K562 (cell line): ENCODE measurements around the gene ZNF23. TPM values are rescaled to one million over a fixed set of nuclear protein-coding genes. Genes with fewer than 3 reads are reported as not detected.

ENCODE experiments used
- ATAC-seq: fragments of 200-7000 bp; cut with Tn5 transposase; 3 replicates; pipeline ENCODE4 v1.9.1; 2020; ENCODE audit warnings: moderate library complexity
- BruUV-seq: library from RNA; stranded (reverse); fragments of 400-500 nt; replicated peaks from 2 replicates; lab custom pipeline; 2021; lab: Mats Ljungman, UMichigan
- CTCF ChIA-PET: fragments of 300-600 bp; formaldehyde crosslinking; extraction: SDS; loops from one replicate; lab custom pipeline; 2021; ENCODE audit warnings: low intra/inter-chr PET ratio; lab: Yijun Ruan, JAX
- POLR2A ChIA-PET: fragments of 300-600, 350-650 bp; sonication (Branson Sonifier 250); formaldehyde crosslinking; extraction: SDS; loops from one replicate; lab custom pipeline; 2021; ENCODE audit warnings: antibody characterized with exemption, inconsistent platforms; lab: Yijun Ruan, JAX
- DNase-seq, 4 experiments: peaks; one replicate each; pipeline versions ENCODE4 v3.0.0 to v3.0.0-alpha.2; 2011 to 2018; ENCODE audit warnings: low spot score in 3 of 4, mixed read lengths in 3 of 4; ENCODE audit errors: extremely low read depth in 1 of 4
- FAIRE-seq: peaks from 2 replicates; lab custom pipeline; 2011; peaks lifted over from hg19 to GRCh38; lab: Jason Lieb, UNC
- H2AFZ ChIP-seq: 2 replicates; pipeline ENCODE4 v1.6.0; 2011; ENCODE audit warnings: low read depth, low read length, control low read depth, inconsistent platforms
- H3K27ac ChIP-seq: fragments of 200-600 bp; 3 replicates; pipeline ENCODE4 v1.8.0; 2011; ENCODE audit warnings: low read depth, mild to moderate bottlenecking, control low read depth, inconsistent platforms, low read length, moderate library complexity, mixed read lengths; ENCODE audit errors: extremely low read depth
- H3K27me3 ChIP-seq, 2 experiments: fragments of 300-600 bp in 1 of 2; 2 replicates in 1 of 2; 3 replicates in 1 of 2; pipeline versions ENCODE4 v1.6.0 to v1.8.0; 2011; ENCODE audit warnings: inconsistent platforms in 2 of 2, low read length in 2 of 2, mild to moderate bottlenecking in 1 of 2, mixed read lengths in 1 of 2, moderate library complexity in 1 of 2; ENCODE audit not compliant: control insufficient read depth in 2 of 2, insufficient read depth in 2 of 2
- H3K36me3 ChIP-seq: fragments of 300-600 bp; 3 replicates; pipeline ENCODE4 v1.8.0; 2011; ENCODE audit warnings: mild to moderate bottlenecking, low read length, inconsistent platforms; ENCODE audit not compliant: control insufficient read depth, insufficient read depth
- H3K4me1 ChIP-seq, 2 experiments: fragments of 200-600 bp in 1 of 2; replicated peaks in 1 of 2; 2 replicates in 1 of 2; 3 replicates in 1 of 2; pipeline versions ENCODE4 v1.5.1 to v1.8.0; 2011; ENCODE audit warnings: inconsistent platforms in 2 of 2, low read length in 2 of 2, mild to moderate bottlenecking in 1 of 2, mixed read lengths in 1 of 2, moderate library complexity in 1 of 2; ENCODE audit not compliant: control insufficient read depth in 2 of 2, insufficient read depth in 2 of 2
- H3K4me2 ChIP-seq: 2 replicates; pipeline ENCODE4 v1.6.1; 2011; ENCODE audit warnings: low read length, control low read depth, inconsistent platforms, mixed read lengths; ENCODE audit not compliant: insufficient read depth
- H3K4me3 ChIP-seq: fragments of 200-600 bp; sonication (generic), shearing (Covaris generic); 2 replicates; pipeline ENCODE4 v1.5.1; 2016; ENCODE audit warnings: control low read depth, inconsistent platforms
- H3K79me2 ChIP-seq: fragments of 200-600 bp; 3 replicates; pipeline ENCODE4 v1.8.0; 2011; ENCODE audit warnings: low read length, inconsistent platforms; ENCODE audit not compliant: control insufficient read depth, insufficient read depth
- H3K9ac ChIP-seq, 2 experiments: 2 replicates each; pipeline versions ENCODE4 v1.6.0 to v1.6.1; 2011; ENCODE audit warnings: low read depth in 2 of 2, low read length in 2 of 2, control low read depth in 1 of 2, inconsistent platforms in 1 of 2, mild to moderate bottlenecking in 1 of 2, mixed read lengths in 1 of 2; ENCODE audit not compliant: insufficient read depth in 1 of 2
- H3K9me1 ChIP-seq: one replicate; pipeline ENCODE4 v1.6.0; 2011; ENCODE audit warnings: inconsistent platforms, mild to moderate bottlenecking, low read length, moderate library complexity; ENCODE audit not compliant: control insufficient read depth, insufficient read depth
- H3K9me3 ChIP-seq: replicated peaks from 2 replicates; pipeline ENCODE4 v1.5.1; 2011; ENCODE audit warnings: low read depth, low read length, inconsistent platforms; ENCODE audit not compliant: control insufficient read depth, insufficient read depth
- H4K20me1 ChIP-seq: replicated peaks from 2 replicates; pipeline ENCODE4 v1.6.1; 2011; ENCODE audit warnings: low read length, inconsistent platforms, mixed read lengths; ENCODE audit not compliant: control insufficient read depth, insufficient read depth
- FOXK2 ChIP-seq, 2 experiments: fragments of 450-650 bp; IDR thresholded peaks in 1 of 2; conservative IDR thresholded peaks in 1 of 2; 2 replicates each; pipeline ENCODE4 v1.6.1; 2016; ENCODE audit warnings: low read depth in 2 of 2, mild to moderate bottlenecking in 1 of 2
- KDM1A ChIP-seq, 2 experiments: fragments of 450-650 bp; IDR thresholded peaks; 2 replicates each; pipeline ENCODE4 v1.6.1; 2016; ENCODE audit warnings: mild to moderate bottlenecking in 2 of 2
- LCOR ChIP-seq: sonication (generic); formaldehyde crosslinking; IDR thresholded peaks from 2 replicates; pipeline ENCODE4 v1.8.0; 2022; ENCODE audit warnings: mild to moderate bottlenecking, missing genetic modification reagents
- MAFG ChIP-seq: fragments of 450-650 bp; conservative IDR thresholded peaks from 2 replicates; pipeline ENCODE4 v1.6.1; 2016; ENCODE audit warnings: missing genetic modification characterization, missing compliant biosample characterization
- MTF1 ChIP-seq: fragments of 250-450 bp; sonication (Bioruptor Pico); IDR thresholded peaks from 2 replicates; pipeline ENCODE4 v1.9.0; 2021; ENCODE audit warnings: moderate library complexity, mild to moderate bottlenecking, inconsistent platforms, borderline replicate concordance
- NFE2L1 ChIP-seq: fragments of 450-650 bp; IDR thresholded peaks from 2 replicates; pipeline ENCODE4 v1.6.1; 2016; ENCODE audit warnings: missing genetic modification characterization, low read depth, mild to moderate bottlenecking, missing compliant biosample characterization, moderate library complexity, borderline replicate concordance
- PCBP2 ChIP-seq: fragments of 200-400 bp; formaldehyde crosslinking; IDR thresholded peaks from 2 replicates; pipeline ENCODE4 v1.6.1; 2018; ENCODE audit warnings: low read length, low read depth, mild to moderate bottlenecking, moderate library complexity; ENCODE audit not compliant: poor library complexity, severe bottlenecking
- PHTF2 ChIP-seq: fragments of 250-450 bp; sonication (Bioruptor Pico); IDR thresholded peaks from 2 replicates; pipeline ENCODE4 v1.5.0; 2021; ENCODE audit warnings: mild to moderate bottlenecking
- PRMT5 ChIP-seq: sonication (generic); formaldehyde crosslinking; IDR thresholded peaks from 2 replicates; pipeline ENCODE4 v1.5.0; 2020; ENCODE audit warnings: missing genetic modification reagents
- XRCC4 ChIP-seq: IDR thresholded peaks from one replicate; pipeline ENCODE4 v1.6.1; 2011; ENCODE audit not compliant: insufficient read depth, insufficient read length; ENCODE audit errors: extremely low read depth
- ZNF133 ChIP-seq: fragments of 250-450 bp; sonication (Bioruptor Pico); IDR thresholded peaks from 2 replicates; pipeline ENCODE4 v1.4.0; 2020; ENCODE audit warnings: mild to moderate bottlenecking
- ZNF282 ChIP-seq: sonication (generic); formaldehyde crosslinking; IDR thresholded peaks from 2 replicates; pipeline ENCODE4 v1.8.1; 2023; ENCODE audit warnings: missing genetic modification reagents
- ZNF3 ChIP-seq: fragments of 250-450 bp; sonication (Bioruptor Pico); IDR thresholded peaks from 2 replicates; pipeline ENCODE4 v1.5.0; 2021; ENCODE audit warnings: mild to moderate bottlenecking, moderate library complexity
- ZNF41 ChIP-seq: fragments of 250-450 bp; sonication (Bioruptor Pico); conservative IDR thresholded peaks from 2 replicates; pipeline ENCODE4 v1.4.0; 2020; ENCODE audit warnings: mild to moderate bottlenecking
- WGBS: fragments of 100-300 bp; shearing (Covaris generic); methylation state at CpG from one replicate; pipeline ENCODE4 v1.1.6; 2016; ENCODE audit warnings: low coverage, mixed read lengths; ENCODE audit not compliant: insufficient coverage; ENCODE audit errors: missing lambda C conversion rate; 5-methylcytosine and 5-hydroxymethylcytosine counted together
- in situ Hi-C: fragments of 300-500 bp; cut with MboI; formaldehyde crosslinking; loops from 4 replicates; pipeline ENCODE4 v1.15.0; 2018; ENCODE audit warnings: inconsistent platforms, mixed read lengths
- intact Hi-C: fragments of 100-400 bp; cut with micrococcal nuclease; formaldehyde crosslinking; loops from 2 replicates; pipeline ENCODE4 v1.14.2; 2022
- polyA plus RNA-seq, 8 experiments: library from polyadenylated mRNA; depleted of rRNA in 4 of 8; stranded (reverse) in 5 of 8; unstranded in 3 of 8; fragments of >200 nt; fragmentation: Nextera tagmentation in 2 of 8; fragmentation: Illumina TruSeq in 1 of 8; extraction: Ambion mirVana in 2 of 8; extraction: Trizol in 1 of 8; gene quantifications; 2 replicates each; pipeline versions ENCODE4 v1.2.1 to v1.2.3, GENCODE V29; 2011 to 2014; ENCODE audit warnings: inconsistent platforms in 1 of 8, missing spikeins in 1 of 8
- total RNA-seq, 7 experiments: library from RNA; depleted of rRNA in 6 of 7; stranded (reverse); fragments of >200 nt in 6 of 7; fragmentation: Illumina TruSeq in 2 of 7; extraction: Trizol in 2 of 7; gene quantifications; 2 replicates each; pipeline versions ENCODE4 v1.2.1 to v1.2.3, GENCODE V29; 2011 to 2021; ENCODE audit warnings: low replicate concordance in 1 of 7
- TF ChIP-seq, protein P1 (sequence below): IDR thresholded peaks from 2 replicates; pipeline ENCODE4 v1.6.1; 2012; ENCODE audit warnings: low read depth, low read length, improper control_type of control experiment, borderline replicate concordance

ZNF23 gene
- total and polyA plus RNA-seq, 9 of the 15 experiments (the other 6 are each of a cell fraction or from before 2014, with no cell fraction given), result 4.7 to 13.4 (median 11.2) TPM

- no peaks in the 10 kb centered on the region for H3K9me3 ChIP-seq
- no peaks in the 10 kb centered on the region for H3K9me1 ChIP-seq
- no peak overlapping the region for H2AFZ ChIP-seq
- in situ Hi-C loops (no loop called here), intact Hi-C loops (no loop called here)
- FAIRE-seq (no peak), ATAC-seq (no peak), DNase-seq (no peak)
- POLR2A ChIA-PET, result interaction anchor here (0.5 kb wide), 1 partner anchor 19 kb away, joined by 3 read pairs; no protein-coding TSS in a partner anchor
- no peaks in the 10 kb centered on the region for H3K27me3 ChIP-seq
- TF ChIP-seq LCOR (CRISPR knock-in tag) (no peak), ZNF133 (no peak), PRMT5 (no peak), FOXK2 (conservative IDR thresholded peaks at IDR 0.05 in 1 of 2, IDR thresholded peaks at IDR 0.05 in 1 of 2; ENCODE audit: low read depth in 2 of 2) (no peak), XRCC4 (no peak), ZNF41 (no peak), ZNF282 (CRISPR knock-in tag) (no peak), NFE2L1 (tag) (no peak), PHTF2 (CRISPR knock-in tag) (no peak), MAFG (tag) (no peak), KDM1A (IDR thresholded peaks at IDR 0.05) (no peak), MTF1 (no peak), PCBP2 (no peak), ZNF3 (CRISPR knock-in tag) (no peak)
- TF ChIP-seq, protein P1, sequence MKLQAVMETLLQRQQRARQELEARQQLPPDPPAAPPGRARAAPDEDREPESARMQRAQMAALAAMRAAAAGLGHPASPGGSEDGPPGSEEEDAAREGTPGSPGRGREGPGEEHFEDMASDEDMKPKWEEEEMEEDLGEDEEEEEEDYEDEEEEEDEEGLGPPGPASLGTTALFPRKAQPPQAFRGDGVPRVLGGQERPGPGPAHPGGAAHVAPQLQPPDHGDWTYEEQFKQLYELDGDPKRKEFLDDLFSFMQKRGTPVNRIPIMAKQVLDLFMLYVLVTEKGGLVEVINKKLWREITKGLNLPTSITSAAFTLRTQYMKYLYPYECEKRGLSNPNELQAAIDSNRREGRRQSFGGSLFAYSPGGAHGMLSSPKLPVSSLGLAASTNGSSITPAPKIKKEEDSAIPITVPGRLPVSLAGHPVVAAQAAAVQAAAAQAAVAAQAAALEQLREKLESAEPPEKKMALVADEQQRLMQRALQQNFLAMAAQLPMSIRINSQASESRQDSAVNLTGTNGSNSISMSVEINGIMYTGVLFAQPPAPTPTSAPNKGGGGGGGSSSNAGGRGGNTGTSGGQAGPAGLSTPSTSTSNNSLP, result no peak
- no peak overlapping the region for H3K27ac ChIP-seq
- H3K4me3 ChIP-seq, result no peak overlapping the region
- no peak overlapping the region for H3K9ac ChIP-seq
- no peak overlapping the region for H3K4me2 ChIP-seq
- H3K79me2 ChIP-seq, result no peaks in the 10 kb centered on the region
- no peaks in the 10 kb centered on the region for H3K4me1 ChIP-seq
- H4K20me1 ChIP-seq, result no peaks in the 10 kb centered on the region
- no peaks in the 10 kb centered on the region for H3K36me3 ChIP-seq
- CTCF ChIA-PET, result interaction anchor here (0.6 kb wide), 1 partner anchor 1432 kb away, joined by 3 read pairs; no protein-coding TSS in a partner anchor
- BruUV-seq, result no TSS peak
- 0% methylated on average over 2 of the region's 2 CpGs for WGBS
These were observed 10.0 kb upstream of the ZNF23 start for GRCh38 chr16:71472051-71472450.
